Ovary (tissue), 3 donors: ENCODE data around the gene RPL18.

Experiments
- CTCF ChIP-seq, 3 donors: fragments of 450-650 bp in 2 of 3; fragments of 200-600 bp in 1 of 3; IDR thresholded peaks; one replicate each; pipeline versions ENCODE4 v1.5.1 to v1.8.0; 2016 to 2022; ENCODE audit warnings: antibody characterized with exemption in 3 of 3, mild to moderate bottlenecking in 1 of 3
- POLR2A ChIP-seq: fragments of 450-650 bp; IDR thresholded peaks from one replicate; pipeline ENCODE4 v1.6.1; 2017; ENCODE audit warnings: antibody characterized with exemption, mild to moderate bottlenecking, moderate library complexity
- donor health status: DM: no; HTN: no; CAD: no.

GRCh38 chr19:48582168-48582567 is 36.8 kb downstream of the RPL18 start:
- no peak for TF ChIP-seq CTCF (IDR thresholded peaks at IDR 0.05)
- no peak for TF ChIP-seq POLR2A
